SK-N-DZ (cell line): ENCODE results near the gene CEACAM3. TPM values are rescaled to one million over a fixed set of nuclear protein-coding genes. Genes with fewer than 3 reads are reported as not detected.
"Not testable (repeated sequence)": the region's sequence is repeated elsewhere in the genome, so short reads cannot be mapped to it uniquely, and the experiment has no call there.

Experiments
- DNase-seq: peaks from one replicate; pipeline ENCODE4 v3.0.0-alpha.2; 2015; ENCODE audit warnings: low spot score
- polyA plus RNA-seq, 2 experiments: library from polyadenylated mRNA; depleted of rRNA; stranded (reverse); fragments of >200 nt; gene quantifications; 2 replicates each; pipeline ENCODE4 v1.2.3, GENCODE V29; 2014

CEACAM3 gene
- polyA plus RNA-seq (2014; cell fraction: cytosol; rRNA removed): not detected in 2 replicates
- not detected in 2 replicates for polyA plus RNA-seq (2014; cell fraction: nucleus; rRNA removed)

DNA sequence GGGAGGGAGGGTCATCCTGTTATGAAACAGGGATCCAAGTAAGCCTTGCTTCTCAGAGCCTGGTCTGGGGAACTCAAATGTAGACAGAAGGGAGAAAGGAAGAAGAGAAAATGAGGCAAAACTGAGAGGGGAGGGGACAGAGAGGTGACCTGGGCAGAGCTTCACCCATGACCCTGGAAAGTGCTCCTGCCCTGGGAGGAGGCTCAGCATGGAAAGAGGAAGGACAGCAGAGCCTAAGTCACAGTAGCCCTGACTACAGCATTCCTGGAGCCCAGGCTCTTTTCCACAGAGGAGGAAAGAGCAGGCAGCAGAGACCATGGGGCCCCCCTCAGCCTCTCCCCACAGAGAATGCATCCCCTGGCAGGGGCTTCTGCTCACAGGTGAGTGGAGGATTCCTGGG is at the start of gene CEACAM3:
Gene CEACAM3 (plus strand): TSS at position 226 of the 400 bp plus-strand sequence. CDS start 91 bp downstream, at position 317.
- DNase-seq: no peak

DNA sequence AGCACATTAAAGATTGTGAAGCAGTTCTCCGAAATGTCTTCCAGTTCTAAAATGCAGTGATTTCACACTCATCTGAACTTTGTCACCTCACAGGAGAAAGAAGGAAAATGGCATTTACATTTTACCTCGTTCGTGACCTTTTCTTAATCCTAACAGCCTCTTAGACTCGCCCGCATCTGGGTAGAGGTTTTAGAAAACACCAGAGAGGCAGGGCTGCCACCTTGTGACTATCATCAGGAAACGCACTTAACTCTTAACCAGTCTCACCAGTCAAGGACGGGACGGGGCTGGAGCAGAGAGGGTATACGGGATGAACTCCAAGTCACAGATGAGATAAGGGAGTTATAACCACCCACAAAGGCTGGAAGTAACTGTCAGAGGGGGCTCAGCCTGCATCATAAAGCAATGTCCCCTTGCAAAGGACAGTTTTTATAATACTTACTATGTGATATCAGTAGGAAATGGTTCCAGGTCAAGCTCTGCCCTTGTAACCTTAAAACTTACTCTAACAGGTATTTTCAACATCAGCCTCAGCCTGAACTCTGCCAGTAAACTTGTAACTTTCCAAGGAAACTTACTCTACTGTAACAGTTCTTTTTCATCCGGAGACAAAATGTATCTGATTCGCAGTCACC is 49.7 kb upstream of the CEACAM3 start:
- DNase-seq: peak; percentile 14

DNA sequence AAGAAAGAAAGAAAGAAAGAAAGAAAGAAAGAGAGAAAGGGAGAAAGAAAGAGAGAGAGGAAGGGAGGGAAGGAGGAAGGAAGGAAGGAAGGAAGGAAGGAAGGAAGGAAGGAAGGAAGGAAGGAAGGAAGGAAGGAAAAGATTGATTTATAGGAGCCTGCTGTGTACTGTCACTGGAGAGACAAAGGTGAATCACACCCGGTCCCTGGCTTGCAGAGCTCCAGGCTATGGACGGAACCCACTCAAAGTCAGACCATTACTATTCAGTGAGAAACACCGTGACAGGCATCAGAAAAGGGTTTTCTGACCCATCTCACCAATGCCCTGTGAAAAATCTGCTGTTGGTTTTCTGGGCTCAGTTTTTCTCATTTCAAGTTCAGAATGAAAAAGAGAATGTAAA is 48.4 kb upstream of the CEACAM3 start:
- DNase-seq: no peak

DNA sequence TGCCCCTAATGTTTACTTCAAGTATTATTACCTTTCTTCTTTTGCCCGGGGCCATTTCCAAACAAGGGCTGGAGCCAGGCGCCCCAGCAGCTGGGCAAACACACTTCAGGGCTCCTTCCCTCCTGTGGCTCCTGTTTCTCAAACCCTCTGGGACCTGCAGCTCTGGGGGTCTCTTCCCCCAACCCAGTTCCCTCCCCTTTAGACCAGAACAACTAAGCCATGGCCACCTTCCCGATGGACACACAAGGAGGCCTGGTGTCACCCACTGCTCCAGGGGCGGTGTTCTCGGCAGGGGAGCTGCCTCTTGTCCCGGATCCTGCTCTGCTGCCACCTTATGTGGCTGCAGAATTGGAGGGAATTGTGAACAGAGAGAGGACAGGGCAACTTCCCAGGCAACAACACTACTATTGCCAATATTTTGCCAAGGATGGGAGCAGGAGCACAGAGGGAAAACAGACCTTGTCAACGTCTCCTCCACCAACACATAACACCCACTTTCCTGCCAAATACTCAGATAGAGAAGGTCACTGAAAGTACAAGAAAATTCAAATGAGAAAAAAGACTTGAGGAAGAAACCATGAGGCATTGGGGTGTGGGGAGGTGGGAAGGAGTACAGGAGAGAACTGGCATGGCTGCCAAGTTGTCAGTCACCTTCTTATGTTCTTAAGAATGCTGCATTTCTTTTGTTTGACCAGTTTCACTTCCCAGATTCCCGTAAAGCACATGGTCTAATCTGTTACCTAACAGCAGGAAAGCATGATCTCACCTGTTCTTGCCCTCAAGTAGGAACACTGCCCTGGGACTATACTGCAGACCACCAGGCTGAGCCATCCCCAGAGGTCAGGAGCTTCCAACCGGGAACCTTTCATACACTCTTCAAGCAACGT is 45.9 kb upstream of the CEACAM3 start:
- not testable (repeated sequence) for DNase-seq

DNA sequence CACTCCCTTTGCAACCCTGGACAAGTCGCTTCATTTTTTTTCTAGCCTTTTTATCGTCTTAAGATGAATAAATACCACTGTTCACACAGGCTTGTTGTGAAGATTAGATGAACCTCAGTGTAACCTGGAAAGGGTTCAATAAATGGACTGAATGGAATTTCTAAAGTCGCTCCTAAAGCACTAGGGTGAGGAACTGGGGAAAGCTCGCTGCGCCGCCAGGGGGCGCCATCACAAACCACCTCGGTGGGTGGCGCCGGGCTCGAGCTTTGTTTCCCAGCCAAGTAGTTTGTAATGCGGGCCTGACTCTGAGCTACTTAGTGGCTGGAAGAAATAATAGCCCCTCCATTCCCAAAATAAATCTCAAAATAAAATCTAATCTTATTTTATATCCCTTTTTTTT is 43.2 kb upstream of the CEACAM3 start:
- DNase-seq: no peak

DNA sequence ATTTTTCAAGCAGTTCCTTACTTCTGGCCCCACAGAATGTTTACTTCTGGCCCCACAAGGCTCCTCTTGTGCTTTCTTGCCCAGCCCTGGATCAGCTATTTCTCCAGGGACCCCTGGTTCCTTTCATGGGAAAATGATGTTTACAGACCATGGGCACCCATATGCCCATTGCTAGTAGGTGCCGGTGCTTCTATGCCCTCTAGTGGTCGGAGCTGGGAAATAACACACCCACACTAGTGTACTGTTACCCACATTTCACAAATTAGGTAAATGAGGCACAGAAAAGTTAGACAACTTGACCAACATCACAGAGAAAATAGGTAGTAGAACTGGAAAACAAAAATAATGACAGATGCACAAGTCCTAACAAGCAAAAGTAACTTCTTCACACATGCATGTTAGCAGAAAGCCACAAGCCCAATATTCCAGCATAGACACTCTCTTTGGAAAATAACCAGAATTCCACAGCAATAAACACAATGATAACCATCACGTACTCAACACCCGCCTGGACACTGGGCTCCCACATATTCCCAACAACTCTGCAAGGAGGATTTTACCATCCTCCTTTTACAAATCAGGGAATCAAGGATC is 42.4 kb upstream of the CEACAM3 start:
- peak; percentile 12 for DNase-seq

DNA sequence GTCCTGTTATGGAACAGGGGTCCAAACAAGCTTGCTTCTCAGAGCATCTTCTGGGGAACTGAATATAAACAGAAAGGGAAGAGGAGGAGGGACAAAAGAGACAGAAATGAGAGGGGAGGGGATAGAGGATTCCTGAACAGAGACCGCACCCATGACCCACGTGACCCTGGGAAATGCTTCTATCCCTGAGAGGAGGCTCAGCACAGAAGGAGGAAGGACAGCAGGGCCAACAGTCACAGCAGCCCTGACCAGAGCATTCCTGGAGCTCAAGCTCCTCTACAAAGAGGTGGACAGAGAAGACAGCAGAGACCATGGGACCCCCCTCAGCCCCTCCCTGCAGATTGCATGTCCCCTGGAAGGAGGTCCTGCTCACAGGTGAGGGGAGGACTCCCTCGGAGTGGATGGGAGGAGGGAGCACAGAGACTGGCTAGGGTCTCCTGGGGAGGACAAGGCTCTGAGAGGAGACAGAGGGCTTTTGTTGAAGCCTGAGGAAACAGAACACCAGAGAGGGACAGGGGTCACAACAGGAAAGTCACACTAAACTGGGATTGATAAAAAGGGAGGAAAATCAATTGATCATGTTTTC is 41.0 kb upstream of the CEACAM3 start, which contains the start of gene CEACAM6:
Gene CEACAM6 (plus strand): TSS at position 203 of the 586 bp plus-strand sequence. CDS start 109 bp downstream, at position 312.
- no peak for DNase-seq

DNA sequence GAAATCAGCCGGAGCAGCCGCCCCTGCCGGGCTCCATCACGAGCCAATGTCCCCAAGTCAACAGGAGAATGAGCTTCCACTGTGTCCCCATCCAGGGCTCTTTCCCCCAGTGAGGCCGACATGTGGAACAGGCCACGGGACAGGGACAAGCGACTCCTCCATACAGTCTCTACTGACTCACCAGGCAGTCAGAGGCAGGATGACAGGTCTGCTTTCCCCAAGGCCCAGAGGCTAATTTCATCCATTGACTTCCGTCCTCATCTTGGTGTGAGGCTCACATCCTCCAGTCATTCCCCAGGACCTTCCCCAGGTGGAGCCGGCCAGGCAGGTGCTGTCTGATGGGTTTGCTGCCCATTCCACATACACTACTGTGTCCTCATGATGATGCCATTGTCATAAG is 37.5 kb upstream of the CEACAM3 start:
- DNase-seq: no peak

DNA sequence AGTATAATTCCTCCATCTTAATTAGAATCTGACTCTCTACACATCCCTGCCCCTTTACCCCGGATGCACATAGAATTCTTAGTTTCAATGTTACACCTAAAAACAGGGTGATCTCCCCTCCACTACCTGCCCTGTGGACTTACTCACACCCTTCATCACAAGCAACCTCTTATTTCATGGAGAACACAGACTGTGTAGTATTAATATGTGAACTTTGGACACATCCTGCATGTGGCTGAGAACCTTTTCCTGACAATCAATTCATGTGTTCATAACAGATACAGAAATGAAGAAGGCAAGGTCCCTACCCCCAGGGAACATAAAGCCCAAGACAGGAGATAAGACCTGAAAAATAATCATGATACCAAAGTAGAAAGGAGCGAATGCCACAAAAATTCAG is 29.3 kb upstream of the CEACAM3 start:
- no peak for DNase-seq

DNA sequence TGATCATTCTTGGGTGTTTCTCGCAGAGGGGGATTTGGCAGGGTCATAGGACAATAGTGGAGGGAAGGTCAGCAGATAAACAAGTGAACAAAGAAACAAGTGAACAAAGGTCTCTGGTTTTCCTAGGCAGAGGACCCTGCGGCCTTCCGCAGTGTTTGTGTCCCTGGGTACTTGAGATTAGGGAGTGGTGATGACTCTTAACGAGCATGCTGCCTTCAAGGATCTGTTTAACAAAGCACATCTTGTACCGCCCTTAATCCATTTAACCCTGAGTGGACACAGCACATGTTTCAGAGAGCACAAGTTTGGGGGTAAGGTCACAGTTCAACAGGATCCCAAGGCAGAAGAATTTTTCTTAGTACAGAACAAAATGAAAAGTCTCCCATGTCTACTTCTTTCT is 28.3 kb upstream of the CEACAM3 start:
- DNase-seq: not testable (repeated sequence)

DNA sequence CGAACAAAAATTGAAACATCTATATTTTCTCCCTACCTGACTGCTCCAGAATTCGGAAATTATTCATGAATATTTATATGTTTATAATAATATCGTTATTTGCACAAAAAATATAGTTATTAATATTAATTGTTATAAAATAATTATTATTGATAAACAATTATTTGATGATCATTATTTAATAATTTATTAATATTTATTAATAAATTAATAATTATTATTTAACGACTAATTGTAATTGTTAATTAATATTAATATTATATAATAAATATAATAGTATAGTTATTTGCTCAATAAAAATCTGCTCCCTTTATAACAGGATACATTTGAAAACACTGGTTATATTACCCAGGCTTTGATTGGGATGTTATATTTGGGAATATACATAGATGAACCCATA is 26.8 kb upstream of the CEACAM3 start:
- no peak for DNase-seq

DNA sequence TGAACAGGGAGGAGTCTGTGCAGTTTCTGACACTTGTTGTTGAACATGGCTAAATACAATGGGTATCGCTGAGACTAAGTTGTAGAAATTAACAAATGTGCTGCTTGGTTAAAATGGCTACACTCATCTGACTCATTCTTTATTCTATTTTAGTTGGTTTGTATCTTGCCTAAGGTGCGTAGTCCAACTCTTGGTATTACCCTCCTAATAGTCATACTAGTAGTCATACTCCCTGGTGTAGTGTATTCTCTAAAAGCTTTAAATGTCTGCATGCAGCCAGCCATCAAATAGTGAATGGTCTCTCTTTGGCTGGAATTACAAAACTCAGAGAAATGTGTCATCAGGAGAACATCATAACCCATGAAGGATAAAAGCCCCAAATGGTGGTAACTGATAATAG is 25.0 kb upstream of the CEACAM3 start:
- DNase-seq: no peak

DNA sequence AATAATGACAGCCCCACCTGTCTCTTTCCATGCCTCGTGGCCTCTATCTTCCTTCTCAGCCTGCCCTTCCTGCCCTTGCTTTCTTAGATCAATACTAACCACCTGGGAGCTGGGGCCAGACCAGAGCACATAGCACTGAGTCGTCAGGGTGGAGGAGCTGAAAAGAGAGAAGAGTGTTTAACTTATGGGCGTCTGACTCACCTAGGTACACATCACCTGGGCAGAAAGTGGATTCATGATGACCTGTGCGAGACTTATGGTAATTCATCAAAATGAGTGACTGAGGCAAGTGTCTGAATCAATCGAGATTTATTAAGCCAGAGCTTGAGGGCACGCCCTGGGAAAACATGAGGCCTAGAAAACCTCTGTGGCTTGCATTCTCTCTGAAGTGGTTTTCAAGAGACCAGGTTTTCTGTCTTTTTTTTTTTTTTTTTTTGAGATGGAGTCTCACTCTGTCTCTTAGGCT is 21.8 kb upstream of the CEACAM3 start:
- no peak for DNase-seq

DNA sequence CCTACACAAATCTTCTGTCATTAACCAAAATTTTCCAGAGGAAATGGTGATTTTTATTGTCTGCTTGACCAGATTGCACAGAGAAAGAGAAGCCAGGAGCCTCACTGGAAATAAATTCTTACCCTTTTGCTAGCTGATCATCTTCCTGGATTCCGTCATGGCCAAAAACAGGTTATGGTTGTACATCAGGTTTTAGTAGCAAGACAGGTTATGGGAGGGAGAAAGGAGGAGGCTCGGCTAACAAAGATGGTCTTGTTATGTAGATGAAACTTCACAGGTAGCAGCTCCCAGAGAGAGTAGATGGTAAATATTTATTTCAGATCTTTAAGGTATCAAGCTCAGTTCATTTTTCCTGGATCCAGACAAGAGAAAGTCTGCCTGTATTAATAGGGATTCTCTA is 19.7 kb upstream of the CEACAM3 start:
- DNase-seq: no peak

DNA sequence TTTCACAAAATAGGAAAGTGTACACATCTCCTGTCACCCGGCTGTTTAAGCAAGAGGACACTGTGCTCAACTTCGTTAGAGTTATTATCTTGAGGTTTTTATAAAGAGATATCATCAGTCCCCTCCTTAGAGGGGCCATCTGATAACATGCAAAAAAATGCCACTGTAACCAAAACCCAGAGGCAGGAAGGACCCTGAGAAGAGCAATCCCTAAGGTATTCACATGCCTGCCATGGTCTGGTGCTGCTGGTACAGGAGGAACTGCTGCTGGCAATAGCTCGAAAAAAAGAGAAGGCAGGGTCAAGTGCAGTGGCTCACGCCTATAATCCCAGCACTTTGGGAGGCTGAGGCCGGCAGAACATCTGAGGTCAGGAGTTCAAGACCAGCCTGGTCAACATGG is 12.8 kb upstream of the CEACAM3 start:
- DNase-seq: no peak

DNA sequence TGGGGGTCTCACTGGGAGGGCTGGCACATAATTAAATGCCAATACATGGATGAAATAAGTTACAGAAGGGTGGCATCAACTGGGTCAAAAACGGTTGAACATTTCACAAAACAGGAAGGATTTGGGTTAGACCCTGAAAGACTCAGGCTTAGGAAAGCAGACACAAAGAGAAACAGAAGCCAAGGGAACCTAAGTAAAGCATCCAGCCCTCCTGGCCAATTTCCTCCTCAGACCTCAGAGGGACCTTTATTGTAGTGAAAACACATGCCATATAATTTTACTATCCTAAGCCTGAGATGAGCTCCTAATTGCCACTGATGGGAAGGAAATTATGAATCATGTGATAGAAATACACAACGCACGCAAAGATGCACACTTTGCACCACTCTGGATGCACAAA is 12.1 kb upstream of the CEACAM3 start:
- DNase-seq: no peak

DNA sequence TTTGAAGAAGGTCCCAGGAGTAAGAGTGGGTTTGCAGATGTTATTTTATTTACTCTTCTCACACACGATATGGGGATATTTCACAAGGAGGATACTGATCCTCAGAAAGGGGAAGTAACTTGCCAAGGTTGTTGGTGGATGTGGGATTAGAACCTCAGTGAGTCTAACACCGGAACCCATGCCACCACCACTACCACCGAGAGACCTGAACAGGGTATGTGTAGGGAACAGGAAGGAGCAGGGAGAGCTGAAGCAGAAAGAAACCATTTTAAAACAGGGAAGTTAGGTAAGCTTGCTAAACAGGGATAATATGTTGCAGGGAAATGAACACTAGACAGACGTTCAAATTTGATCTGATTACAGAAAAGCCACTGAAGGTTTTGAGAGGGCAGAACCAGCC is 11.6 kb upstream of the CEACAM3 start:
- DNase-seq: no peak

DNA sequence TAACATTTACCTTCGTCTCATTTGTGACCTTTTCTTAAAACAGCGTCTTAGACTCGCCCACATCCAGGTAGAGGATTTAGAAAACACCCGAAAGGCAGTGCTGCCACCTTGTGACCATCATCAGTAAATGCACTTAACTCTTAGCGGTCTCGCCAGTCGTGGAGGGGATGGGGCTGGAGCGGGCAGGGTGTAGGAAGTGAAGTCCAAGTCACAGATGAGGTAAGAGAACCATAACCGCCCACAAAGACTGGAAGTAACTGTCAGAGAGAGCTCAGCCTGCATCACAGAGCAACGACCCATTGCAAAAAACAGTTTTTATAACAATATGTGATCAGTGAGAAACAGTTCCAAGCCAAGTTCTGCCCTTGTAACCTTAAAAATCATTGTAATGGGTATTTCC is 10.7 kb upstream of the CEACAM3 start:
- DNase-seq: peak; percentile 66

DNA sequence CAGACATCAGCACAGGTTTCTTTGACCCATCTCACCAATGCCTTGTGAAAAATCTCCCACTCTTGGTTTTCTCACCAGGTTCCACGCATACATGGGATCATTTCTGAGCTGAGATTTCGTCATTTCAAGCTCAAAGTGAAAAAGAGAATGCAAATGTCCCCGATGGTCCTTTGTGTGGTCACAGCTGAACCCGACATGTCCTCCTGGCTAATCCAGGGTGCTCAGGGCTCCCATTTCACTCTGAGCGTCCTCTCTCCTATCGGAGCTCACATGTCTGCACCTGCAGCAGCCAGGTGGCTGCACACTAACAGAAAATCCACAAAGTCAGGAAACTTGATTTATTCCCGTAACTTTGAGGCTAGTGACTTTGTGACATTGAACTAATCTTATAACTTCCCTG is 9.3 kb upstream of the CEACAM3 start:
- no peak for DNase-seq

DNA sequence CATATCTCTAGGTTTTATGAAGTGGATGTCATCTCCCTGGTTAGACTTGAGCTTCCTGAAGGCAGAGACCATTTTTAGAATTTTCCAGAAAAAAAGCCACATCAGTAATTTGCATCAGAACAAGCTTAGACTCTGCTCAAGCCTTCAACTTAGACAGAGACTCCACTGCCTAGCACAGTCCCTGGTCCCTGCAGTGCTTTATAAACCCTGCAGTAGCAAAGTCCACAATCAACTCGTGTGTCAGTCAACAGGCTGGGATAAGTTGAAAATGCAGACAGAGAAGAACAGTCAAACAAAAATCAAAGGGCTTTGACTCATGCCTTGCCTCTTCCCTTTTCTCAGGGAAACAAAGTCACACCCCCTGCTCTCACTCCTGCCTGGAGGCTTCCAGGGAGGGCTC is 7.9 kb upstream of the CEACAM3 start:
- DNase-seq: not testable (repeated sequence)

DNA sequence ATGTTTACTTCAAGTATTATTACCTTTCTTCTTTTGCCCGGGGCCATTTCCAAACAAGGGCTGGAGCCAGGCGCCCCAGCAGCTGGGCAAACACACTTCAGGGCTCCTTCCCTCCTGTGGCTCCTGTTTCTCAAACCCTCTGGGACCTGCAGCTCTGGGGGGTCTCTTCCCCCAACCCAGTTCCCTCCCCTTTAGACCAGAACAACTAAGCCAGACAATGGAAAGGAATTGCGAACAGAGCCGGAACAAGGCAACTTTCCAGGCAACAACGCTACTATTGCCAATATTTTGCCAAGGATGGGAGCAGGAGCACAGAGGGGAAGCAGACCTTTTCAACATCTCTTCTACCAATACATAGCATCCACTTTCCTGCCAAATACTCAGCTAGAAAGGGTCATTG is 7.3 kb upstream of the CEACAM3 start:
- not testable (repeated sequence) for DNase-seq
